Suprapubic skin (tissue), 3 donors: Measurements from ENCODE around the gene IRF2BPL.

ENCODE experiments used
- POLR2A ChIP-seq, 2 donors: fragments of 450-650 bp; IDR thresholded peaks; one replicate each; pipeline ENCODE4 v1.6.1; 2017; ENCODE audit warnings: antibody characterized with exemption in 2 of 2, mild to moderate bottlenecking in 2 of 2, moderate library complexity in 2 of 2
- TF ChIP-seq, protein P1 (sequence below), 2 donors: fragments of 200-600 bp in 1 of 2; fragments of 450-650 bp in 1 of 2; sonication (generic) in 1 of 2; IDR thresholded peaks; one replicate each; pipeline ENCODE4 v1.5.1; 2016 to 2019; ENCODE audit warnings: antibody characterized with exemption in 2 of 2, mild to moderate bottlenecking in 1 of 2, moderate library complexity in 1 of 2

GRCh38 chr14:77008541-77008940, 20.0 kb downstream of the IRF2BPL start:
- TF ChIP-seq, protein P1, sequence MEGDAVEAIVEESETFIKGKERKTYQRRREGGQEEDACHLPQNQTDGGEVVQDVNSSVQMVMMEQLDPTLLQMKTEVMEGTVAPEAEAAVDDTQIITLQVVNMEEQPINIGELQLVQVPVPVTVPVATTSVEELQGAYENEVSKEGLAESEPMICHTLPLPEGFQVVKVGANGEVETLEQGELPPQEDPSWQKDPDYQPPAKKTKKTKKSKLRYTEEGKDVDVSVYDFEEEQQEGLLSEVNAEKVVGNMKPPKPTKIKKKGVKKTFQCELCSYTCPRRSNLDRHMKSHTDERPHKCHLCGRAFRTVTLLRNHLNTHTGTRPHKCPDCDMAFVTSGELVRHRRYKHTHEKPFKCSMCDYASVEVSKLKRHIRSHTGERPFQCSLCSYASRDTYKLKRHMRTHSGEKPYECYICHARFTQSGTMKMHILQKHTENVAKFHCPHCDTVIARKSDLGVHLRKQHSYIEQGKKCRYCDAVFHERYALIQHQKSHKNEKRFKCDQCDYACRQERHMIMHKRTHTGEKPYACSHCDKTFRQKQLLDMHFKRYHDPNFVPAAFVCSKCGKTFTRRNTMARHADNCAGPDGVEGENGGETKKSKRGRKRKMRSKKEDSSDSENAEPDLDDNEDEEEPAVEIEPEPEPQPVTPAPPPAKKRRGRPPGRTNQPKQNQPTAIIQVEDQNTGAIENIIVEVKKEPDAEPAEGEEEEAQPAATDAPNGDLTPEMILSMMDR (IDR thresholded peaks at IDR 0.05): no peak
- TF ChIP-seq POLR2A (IDR thresholded peaks at IDR 0.05): no peak
